ENCODE measurements around the gene KCNT1.

- TF ChIP-seq POLR2A (IDR thresholded peaks at IDR 0.05) (no peak), CTCF (IDR thresholded peaks at IDR 0.05) (no peak)
Measured at GRCh38 chr9:135817951-135818717, 116.1 kb downstream of the KCNT1 start.

Data from uterus (tissue), 2 donors.